HG02763 (cell line): ENCODE results near the gene CALHM3.
"Not testable (repeated sequence)": the region's sequence is repeated elsewhere in the genome, so short reads cannot be mapped to it uniquely, and the experiment has no call there.

Experiments used
- ATAC-seq: cut with Tn5 transposase; IDR thresholded peaks from one replicate; pipeline ENCODE4 v1.9.1; 2021; ENCODE audit warnings: mild to moderate bottlenecking, moderate library complexity; ENCODE audit not compliant: unreplicated experiment

The CALHM3 gene

GRCh38 chr10:103502849-103503660 lies 24.0 kb upstream of the CALHM3 start:
- ATAC-seq, result no peak

- ATAC-seq, result no peak
Observed at GRCh38 chr10:103501186-103501585, 22.1 kb upstream of the CALHM3 start.

- no peak for ATAC-seq
Observed at GRCh38 chr10:103500481-103500880, 21.4 kb upstream of the CALHM3 start.

- ATAC-seq, result no peak
Observed at GRCh38 chr10:103499881-103500280, 20.8 kb upstream of the CALHM3 start.

- no peak for ATAC-seq
Observed at GRCh38 chr10:103498936-103499638, 20.0 kb upstream of the CALHM3 start.

GRCh38 chr10:103497161-103497915 lies 18.3 kb upstream of the CALHM3 start:
- ATAC-seq, result no peak

GRCh38 chr10:103495321-103495720 lies 16.3 kb upstream of the CALHM3 start:
- ATAC-seq, result no peak

GRCh38 chr10:103493916-103494877 lies 15.2 kb upstream of the CALHM3 start:
- no peak for ATAC-seq

GRCh38 chr10:103493362-103493915 lies 14.4 kb upstream of the CALHM3 start, which contains the start of gene NEURL1:
Gene NEURL1, plus strand, starts transcription at chr10:103493705. Its CDS starts 683 bp downstream, at chr10:103494388.
- ATAC-seq, result no peak

GRCh38 chr10:103492655-103493261 lies 13.7 kb upstream of the CALHM3 start:
- no peak for ATAC-seq

GRCh38 chr10:103491729-103492364 lies 12.8 kb upstream of the CALHM3 start:
- ATAC-seq, result no peak

- ATAC-seq, result peak; percentile 6
Observed at GRCh38 chr10:103490986-103491314, 11.9 kb upstream of the CALHM3 start.

- ATAC-seq, result no peak
Observed at GRCh38 chr10:103487410-103487708, 8.3 kb upstream of the CALHM3 start.

GRCh38 chr10:103486635-103487409 lies 7.8 kb upstream of the CALHM3 start:
- not testable (repeated sequence) for ATAC-seq

- ATAC-seq, result no peak
Observed at GRCh38 chr10:103481974-103482531, 3.0 kb upstream of the CALHM3 start.

- ATAC-seq, result no peak
Observed at GRCh38 chr10:103480521-103480920, 1.5 kb upstream of the CALHM3 start.

GRCh38 chr10:103478671-103479070 lies 369 bp downstream of the CALHM3 start:
- no peak for ATAC-seq

GRCh38 chr10:103476046-103476768 lies 2.8 kb downstream of the CALHM3 start:
- no peak for ATAC-seq
